GM12892 (cell line): ENCODE data around the gene UBR2.

ENCODE experiments used
- POLR2A ChIP-seq: IDR thresholded peaks from 2 replicates; pipeline ENCODE4 v1.6.1; 2011; ENCODE audit warnings: low read depth, low read length, control low read depth
- POLR2AphosphoS5 ChIP-seq: IDR thresholded peaks from 2 replicates; pipeline ENCODE4 v1.6.1; 2011; ENCODE audit warnings: low read depth, low read length, control low read depth

DNA sequence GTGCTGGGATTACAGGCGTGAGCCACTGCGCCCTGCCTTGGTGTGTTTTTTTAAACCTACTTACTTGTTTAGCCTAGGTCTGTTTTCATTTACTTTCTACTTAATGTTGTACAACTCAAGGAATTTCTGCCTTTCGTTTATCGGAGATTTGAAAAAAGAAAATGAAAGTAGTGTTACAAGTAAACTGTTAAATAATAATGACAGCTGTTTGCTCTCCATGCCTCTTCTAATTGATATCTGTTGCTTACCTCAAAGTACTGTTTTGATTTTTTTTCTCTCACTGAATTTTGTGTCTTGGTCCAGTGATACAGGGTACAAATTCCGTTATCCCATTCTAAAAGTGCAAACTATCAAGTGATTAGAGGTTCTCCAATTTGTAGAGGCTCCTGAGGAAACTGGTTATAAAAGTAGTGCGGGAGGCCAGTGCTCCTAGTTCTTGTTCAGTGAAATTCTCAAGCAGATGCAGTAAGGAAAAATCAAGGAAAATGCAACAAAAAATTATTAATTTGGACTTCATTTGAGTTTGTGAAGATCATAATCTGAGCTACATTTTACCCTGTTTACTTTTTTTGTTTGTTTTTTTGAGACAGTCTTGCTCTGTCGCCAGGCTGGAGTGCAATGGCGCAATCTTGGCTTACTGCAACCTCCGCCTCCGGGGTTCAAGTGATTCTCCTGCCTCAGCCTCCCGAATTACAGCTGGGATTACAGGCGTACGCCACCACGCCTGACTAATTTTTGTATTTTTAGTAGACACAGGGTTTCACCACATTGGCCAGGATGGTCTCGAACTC is 2.2 kb downstream of the UBR2 start:
- TF ChIP-seq POLR2A: no peak
- TF ChIP-seq POLR2AphosphoS5: no peak
